ENCODE data around the gene TTC34.
"Not testable (repeated sequence)": the region's sequence is repeated elsewhere in the genome, so short reads cannot be mapped to it uniquely, and the experiment has no call there.

Gene TTC34

DNA sequence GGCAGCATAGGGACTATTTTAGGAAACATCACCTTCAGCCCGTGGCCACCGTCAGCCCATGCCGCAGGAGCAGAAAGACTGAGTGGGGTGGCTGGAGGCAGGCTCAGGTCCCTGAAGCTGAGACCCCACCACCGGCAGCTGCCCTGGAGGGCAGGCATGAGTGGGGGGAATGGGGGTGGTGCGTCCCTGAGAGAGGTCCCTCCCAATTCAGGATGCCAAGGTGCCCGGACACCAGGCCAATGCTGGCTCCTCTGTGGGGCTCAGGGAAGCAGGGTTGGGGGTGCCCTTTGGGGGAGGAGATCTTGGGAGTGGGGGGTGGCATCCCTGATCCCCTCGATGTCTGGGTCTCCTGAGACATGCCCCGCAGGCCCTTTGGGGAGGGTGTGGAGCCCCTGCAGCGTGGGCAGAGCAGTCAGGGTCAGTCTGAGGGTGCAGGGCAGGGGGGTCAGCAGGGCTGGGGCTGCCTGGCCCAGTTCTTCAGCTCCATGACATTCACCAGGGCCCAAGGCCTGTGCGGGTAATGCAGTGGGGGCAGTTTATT is 998 bp upstream of the TTC34 start:
- Mint-ChIP-seq H3K9me3 (no peaks in the 10 kb centered on the region), H3K27me3 (peaks cover 10% of the 10 kb centered on the region), H3K27ac (no peak overlapping the region), H3K4me1 (peaks cover 2% of the 10 kb centered on the region), H3K4me3 (no peak overlapping the region), H3K36me3 (no peaks in the 10 kb centered on the region)
- no peak for ATAC-seq (ENCODE audit: low read depth)
- no peak for DNase-seq (ENCODE audit: low spot score in 2 of 2)

DNA sequence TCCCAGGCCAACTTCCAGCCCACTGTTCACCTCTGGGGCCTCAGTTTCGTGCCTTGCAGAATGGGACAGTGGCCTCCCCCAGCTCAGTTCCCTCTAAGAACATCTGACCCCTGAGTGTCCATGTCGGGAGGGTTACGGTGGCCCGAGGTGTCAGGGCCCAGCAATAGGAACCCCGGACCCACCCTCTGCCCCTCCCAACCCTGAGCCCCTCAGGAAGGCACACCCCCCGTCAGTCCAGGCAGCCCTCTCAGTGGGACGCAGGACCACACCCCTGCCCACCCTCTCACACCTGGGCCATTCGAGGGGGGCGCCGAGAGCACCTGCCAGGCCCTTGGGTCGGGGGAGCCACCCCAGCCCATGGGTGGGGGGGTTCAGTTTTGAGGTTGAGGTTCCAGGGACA is 447 bp downstream of the TTC34 start:
- Mint-ChIP-seq H3K36me3 (no peaks in the 10 kb centered on the region), H3K27ac (no peak overlapping the region), H3K27me3 (peaks cover 9% of the 10 kb centered on the region), H3K4me3 (no peak overlapping the region), H3K4me1 (peaks cover 2% of the 10 kb centered on the region), H3K9me3 (no peaks in the 10 kb centered on the region)
- ATAC-seq (ENCODE audit: low read depth) = no peak
- no peak for DNase-seq (ENCODE audit: low spot score in 2 of 2)

DNA sequence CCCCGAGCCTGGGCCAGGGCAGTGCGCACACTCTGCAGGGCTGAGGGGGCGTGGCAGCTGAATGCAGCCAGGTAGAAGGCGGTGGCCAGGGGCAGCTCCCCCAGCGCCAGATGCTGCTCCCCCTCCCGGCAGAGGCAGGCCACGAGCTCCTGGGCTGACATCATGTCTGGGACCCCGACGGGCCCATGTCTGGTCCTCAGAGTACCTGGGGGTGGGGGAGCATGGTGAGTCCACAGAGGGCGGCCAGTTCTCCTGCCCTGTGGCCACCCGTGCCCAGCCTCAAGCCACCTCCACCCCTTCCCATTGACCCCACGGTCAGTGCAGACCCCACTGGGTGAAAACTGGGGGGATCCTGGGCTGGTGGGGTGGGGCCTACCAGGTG is 838 bp downstream of the TTC34 start:
- Mint-ChIP-seq H3K36me3 (no peaks in the 10 kb centered on the region), H3K27ac (no peak overlapping the region), H3K4me1 (peaks cover 2% of the 10 kb centered on the region), H3K4me3 (no peak overlapping the region), H3K9me3 (no peaks in the 10 kb centered on the region), H3K27me3 (peaks cover 7% of the 10 kb centered on the region)
- no peak for ATAC-seq (ENCODE audit: low read depth)
- no peak for DNase-seq (ENCODE audit: low spot score in 2 of 2)

DNA sequence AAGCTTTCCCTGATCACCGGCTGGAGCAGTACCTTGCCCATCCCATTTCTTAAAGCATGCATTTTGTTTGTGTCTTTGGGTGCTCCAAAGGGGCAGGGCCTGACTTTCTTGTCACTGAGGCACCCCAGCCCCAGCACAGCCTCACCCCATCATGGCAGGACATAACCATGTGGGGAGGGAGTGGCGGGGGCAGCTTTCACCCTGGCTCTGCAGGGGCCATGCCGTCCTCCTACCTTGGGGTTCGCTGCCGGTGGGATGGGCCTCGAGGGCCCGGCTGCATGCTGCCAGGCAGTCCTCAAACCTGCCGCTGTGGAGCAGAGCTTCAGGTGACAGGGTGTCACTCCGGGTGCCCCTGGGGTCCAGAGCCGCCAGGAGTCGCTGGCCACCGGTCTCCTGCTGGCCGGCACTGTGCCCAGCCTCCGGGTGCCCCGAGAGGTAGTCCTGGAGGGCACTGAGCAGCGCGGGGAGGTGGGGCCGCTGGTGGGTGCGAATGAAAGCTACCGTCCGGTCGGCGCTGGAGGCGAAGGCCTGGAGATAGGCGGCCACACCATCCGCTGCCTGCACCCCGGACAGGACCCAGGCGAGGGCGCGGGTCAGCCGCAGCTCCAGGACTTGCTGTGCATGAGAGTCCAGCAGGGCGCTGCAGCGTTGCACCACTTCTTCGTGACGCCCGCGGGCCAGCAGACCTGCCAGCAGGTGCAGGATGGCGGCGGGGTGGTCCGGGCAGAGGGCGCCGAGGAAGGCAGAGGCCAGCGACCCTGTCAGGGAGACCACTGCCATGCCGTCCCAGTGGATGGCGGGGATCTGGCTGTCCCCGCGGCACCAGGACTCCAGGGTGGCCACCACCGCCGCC is 1.5 kb downstream of the TTC34 start:
- Mint-ChIP-seq H3K4me3 (no peak overlapping the region), H3K9me3 (no peaks in the 10 kb centered on the region), H3K36me3 (no peaks in the 10 kb centered on the region), H3K27me3 (peaks cover 7% of the 10 kb centered on the region), H3K27ac (no peak overlapping the region), H3K4me1 (peaks cover 2% of the 10 kb centered on the region)
- DNase-seq (ENCODE audit: low spot score in 2 of 2) = no peak
- no peak for ATAC-seq (ENCODE audit: low read depth)

DNA sequence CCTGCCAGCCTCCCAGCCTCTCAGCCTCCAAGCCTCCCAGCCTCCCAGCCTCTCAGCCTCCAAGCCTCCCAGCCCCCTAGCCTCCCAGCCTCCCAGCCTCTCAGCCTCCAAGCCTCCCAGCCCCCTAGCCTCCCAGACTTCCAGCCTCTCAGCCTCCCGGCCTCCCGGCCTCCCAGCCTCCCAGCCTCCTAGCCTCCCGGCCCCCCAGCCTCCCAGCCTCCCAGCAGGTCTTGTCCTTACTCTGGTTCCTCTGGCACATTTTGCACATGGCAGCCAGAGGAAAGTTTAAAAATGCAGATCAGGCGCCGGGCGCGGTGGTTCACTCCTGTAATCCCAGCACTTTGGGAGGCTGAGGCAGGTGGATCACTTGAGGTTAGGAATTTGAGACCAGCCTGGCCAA is 2.5 kb downstream of the TTC34 start:
- not testable (repeated sequence) for H3K36me3 Mint-ChIP-seq; H3K27ac Mint-ChIP-seq; H3K4me3 Mint-ChIP-seq; DNase-seq (ENCODE audit: low spot score in 2 of 2); H3K4me1 Mint-ChIP-seq; ATAC-seq (ENCODE audit: low read depth); H3K9me3 Mint-ChIP-seq; H3K27me3 Mint-ChIP-seq

DNA sequence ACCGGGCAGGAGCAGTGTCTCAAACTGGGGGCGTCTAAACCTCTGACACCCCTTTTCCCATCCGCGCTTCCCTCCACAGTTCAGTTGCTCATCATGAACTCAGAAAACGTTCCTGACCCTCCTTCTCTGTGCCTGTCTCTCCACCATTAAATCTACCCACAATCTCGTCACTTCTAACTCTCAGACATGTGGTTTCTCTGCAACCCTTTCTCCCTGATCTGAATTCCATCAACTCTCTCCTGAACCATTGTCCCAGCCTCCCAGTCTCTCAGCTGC is 3.8 kb downstream of the TTC34 start:
- Mint-ChIP-seq H3K4me1 (peaks cover 2% of the 10 kb centered on the region), H3K4me3 (no peak overlapping the region), H3K27ac (no peak overlapping the region), H3K9me3 (peaks cover 6% of the 10 kb centered on the region), H3K27me3 (peaks cover 9% of the 10 kb centered on the region), H3K36me3 (peaks cover 2% of the 10 kb centered on the region)
- no peak for ATAC-seq (ENCODE audit: low read depth)
- no peak for DNase-seq (ENCODE audit: low spot score in 2 of 2)

DNA sequence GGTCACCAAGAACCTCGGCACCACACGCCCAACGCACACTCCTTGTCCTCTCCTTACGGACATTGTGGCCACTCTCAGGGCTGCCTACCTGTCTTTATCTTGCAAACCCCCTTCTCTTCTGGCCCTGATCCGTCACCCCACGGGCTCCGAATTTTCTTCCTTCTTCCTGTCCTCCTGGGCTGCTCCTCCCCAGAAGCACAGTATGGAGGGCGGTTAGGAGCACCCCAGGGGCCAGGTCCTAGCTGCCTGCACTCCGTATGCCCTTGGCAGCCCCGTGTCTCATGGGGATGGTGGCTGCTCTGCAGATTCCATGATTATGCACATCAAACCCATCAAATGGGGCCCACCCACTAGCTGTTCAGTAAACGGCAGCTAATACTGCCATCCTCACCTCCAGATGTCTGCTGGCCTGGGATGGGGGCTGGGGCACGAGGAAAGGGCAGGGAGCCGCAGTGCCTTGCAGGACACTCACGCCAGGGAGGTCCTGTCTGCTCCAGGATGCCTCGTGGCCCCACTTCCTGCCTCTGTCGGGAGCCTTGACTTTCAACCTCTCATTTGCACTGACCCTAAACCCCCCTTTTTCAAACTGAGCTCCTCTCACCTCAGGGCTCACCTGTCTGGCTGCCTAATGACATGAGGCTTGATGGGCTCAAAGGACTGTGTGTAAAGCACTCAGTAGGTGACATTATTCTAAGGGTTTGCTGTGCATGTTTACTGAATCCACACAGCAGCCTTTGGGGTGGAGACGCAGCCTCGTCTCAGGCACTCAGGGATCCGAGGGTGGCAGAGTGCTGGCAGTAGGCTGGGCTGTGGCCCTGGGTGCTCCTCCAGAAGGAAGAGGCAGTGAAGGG is 4.4 kb downstream of the TTC34 start:
- peaks cover 2% of the 10 kb centered on the region for H3K36me3 Mint-ChIP-seq
- peaks cover 6% of the 10 kb centered on the region for H3K9me3 Mint-ChIP-seq
- H3K4me3 Mint-ChIP-seq = no peak overlapping the region
- ATAC-seq (ENCODE audit: low read depth) (no peak), DNase-seq (ENCODE audit: low spot score in 2 of 2) (no peak)
- peaks cover 2% of the 10 kb centered on the region for H3K4me1 Mint-ChIP-seq
- H3K27me3 Mint-ChIP-seq = peaks cover 9% of the 10 kb centered on the region
- no peak overlapping the region for H3K27ac Mint-ChIP-seq

DNA sequence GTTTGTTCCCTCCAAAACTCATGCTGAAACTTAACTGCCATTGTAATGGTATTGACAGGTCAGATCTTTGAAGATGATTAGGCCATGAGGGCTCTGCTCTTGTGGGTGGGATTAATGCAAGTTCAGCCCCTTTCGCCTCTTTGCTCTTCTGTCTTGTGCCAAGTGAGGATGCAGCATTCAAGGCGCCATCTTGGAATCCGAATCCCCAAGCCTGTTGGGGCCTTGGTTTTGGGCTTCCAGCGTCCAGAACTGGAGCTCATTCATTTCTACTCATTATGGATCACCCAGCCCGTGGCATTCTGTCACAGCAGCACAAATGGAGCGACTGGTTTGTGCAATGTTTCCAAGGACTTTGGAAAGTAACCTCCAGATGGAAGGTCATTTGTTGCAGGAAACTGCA is 5.6 kb downstream of the TTC34 start:
- Mint-ChIP-seq H3K9me3 (peaks cover 8% of the 10 kb centered on the region), H3K36me3 (peaks cover 2% of the 10 kb centered on the region), H3K27me3 (peaks cover 14% of the 10 kb centered on the region), H3K4me3 (no peak overlapping the region), H3K4me1 (no peaks in the 10 kb centered on the region), H3K27ac (no peak overlapping the region)
- ATAC-seq (ENCODE audit: low read depth) (no peak), DNase-seq (ENCODE audit: low spot score in 2 of 2) (no peak)

DNA sequence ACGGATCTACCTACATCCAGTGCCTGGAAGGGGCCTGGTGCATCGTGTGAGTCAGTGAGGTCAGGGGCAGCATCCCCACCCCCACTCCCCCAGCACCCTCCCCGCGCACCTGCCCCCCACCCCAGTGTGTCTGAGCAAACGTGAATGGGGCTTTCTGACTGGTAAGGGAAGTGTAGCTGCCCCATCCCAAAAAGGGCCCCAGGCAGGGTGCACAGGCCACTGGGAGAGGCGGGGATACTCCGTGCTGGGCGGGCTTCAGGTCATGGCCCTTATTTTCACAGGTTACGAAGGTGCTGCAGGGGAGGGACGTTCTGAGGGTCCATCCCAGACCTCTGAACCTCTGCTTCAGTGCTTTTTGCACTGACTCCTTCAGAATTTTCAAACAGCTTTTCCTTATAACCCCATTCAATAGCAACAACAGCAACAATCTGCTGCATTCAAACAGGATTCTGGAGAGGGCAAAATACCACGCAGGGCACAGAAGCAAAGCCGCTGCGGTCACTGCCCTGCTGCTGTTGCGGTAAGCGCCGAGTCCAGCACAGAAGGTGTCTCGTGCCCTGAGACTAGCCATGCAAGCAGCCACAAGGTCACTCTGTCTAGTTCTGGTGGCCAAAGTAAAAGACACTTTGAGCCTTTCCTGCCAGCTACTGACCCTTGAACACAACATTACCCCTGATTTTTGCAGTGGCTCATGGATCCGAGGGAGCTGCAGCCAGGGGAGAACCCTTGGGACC is 10.3 kb downstream of the TTC34 start:
- Mint-ChIP-seq H3K4me1 (peaks cover 4% of the 10 kb centered on the region), H3K27me3 (peaks cover 20% of the 10 kb centered on the region), H3K4me3 (no peak overlapping the region), H3K36me3 (peaks cover 2% of the 10 kb centered on the region), H3K27ac (no peak overlapping the region), H3K9me3 (peaks cover 8% of the 10 kb centered on the region)
- no peak for DNase-seq (ENCODE audit: low spot score in 2 of 2)
- ATAC-seq (ENCODE audit: low read depth) = no peak

DNA sequence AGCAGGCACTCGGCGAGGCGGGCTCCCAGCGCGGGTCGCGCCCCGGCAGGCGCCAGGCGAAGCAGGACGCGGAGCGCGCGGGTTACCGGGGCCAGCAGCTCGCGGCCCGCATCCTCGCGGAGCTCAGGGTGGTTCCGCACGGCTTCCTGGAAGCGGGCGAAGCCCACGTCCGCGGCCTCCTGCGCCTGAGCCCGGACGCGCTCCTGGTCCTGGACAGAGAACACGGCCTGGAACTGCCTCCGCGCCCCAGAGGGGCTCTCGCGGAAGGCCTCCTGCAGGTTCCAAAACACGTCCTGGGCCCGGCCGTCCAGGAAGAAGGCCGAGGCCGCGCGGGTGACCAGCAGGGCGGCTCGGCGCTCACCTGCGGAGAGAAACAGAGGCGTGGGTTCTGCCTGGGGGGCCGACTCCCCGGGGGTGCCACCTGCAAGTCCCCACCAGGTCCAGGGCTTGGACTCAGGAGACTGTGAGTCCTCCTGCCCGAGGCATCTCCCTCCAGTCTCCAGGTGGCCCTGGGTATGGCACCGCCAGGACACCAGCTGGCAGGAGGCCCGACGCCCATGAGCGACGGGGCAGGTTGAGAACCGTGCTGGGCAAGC is 11.4 kb downstream of the TTC34 start:
- peaks cover 2% of the 10 kb centered on the region for H3K36me3 Mint-ChIP-seq
- ATAC-seq (ENCODE audit: low read depth) (no peak), DNase-seq (ENCODE audit: low spot score in 2 of 2) (no peak)
- H3K27me3 Mint-ChIP-seq = peaks cover 23% of the 10 kb centered on the region
- H3K9me3 Mint-ChIP-seq = peaks cover 8% of the 10 kb centered on the region
- no peak overlapping the region for H3K4me3 Mint-ChIP-seq
- peaks cover 4% of the 10 kb centered on the region for H3K4me1 Mint-ChIP-seq
- H3K27ac Mint-ChIP-seq = no peak overlapping the region

DNA sequence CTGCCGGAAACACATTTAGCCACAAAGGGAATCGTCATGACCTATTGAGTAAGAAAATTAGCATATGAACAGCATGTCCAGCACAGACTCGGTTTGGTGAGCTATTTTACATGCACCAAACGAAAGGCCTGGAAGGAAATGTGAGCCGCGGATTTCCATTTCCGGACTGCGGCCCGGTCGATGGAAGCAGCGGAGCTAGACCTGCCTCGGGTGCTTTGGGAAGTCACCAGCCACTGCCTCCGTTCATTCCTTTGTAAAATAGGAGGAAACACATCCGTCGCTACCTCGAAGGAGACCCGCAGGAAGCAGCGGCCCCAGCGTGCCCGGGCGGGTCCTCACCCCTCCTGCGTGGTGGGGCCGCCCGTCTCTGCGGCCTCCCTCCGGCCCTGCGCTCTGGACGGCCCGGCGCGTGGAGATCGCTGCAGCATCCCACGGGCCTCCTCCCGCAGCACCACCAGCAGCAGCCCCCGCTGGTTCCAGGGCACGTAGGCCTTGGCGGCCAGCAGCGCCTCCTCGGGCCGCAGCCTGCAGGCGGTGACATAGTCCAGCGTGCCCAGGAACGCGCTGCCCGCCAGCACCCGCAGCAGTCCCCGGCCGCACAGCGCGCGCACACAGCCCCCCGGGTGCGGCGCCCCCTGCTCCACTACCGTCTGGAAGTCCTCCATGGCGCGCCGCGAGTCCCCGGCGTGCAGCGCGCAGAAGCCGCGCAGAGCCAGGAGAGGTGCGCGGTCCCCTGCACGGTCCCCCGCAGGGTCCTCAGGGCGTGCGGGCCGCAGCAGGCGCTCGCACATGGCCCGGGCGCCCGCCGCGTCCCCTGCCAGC is 12.1 kb downstream of the TTC34 start:
- DNase-seq (ENCODE audit: low spot score in 2 of 2) (no peak), ATAC-seq (ENCODE audit: low read depth) (no peak)
- H3K27me3 Mint-ChIP-seq = peaks cover 23% of the 10 kb centered on the region
- peaks cover 2% of the 10 kb centered on the region for H3K36me3 Mint-ChIP-seq
- H3K9me3 Mint-ChIP-seq = peaks cover 6% of the 10 kb centered on the region
- no peak overlapping the region for H3K27ac Mint-ChIP-seq
- peaks cover 4% of the 10 kb centered on the region for H3K4me1 Mint-ChIP-seq
- no peak overlapping the region for H3K4me3 Mint-ChIP-seq

DNA sequence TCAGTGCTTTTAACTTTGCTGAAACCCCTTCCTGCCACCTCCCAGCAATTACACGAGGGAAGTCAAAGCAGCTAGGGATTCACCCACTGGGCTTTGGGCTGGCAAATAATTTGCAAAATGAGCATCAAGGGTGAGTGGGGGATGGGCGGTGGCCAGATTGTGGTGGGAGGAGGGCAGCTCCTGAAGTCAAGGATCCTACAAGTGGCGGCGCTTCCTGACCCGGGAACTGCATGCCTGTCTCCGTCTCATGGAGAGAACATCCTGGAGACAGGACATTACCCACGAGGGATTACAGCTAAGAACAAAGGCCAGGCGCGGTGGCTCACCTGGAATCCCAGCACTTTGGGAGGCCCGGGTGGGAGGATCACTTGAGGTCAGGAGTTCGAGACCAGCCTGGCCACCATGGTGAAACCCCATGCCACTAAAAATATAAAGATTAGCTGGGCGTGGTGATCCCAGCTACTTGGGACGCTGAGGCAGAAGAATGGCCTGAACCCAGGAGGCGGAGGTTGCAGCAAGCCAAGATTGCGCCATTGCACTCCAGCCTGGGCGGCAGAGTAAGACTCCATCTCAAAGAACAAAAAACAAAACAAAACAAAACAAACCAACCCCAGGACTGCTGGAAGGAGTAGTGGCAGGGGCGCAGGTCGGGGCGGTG is 12.9 kb downstream of the TTC34 start:
- Mint-ChIP-seq H3K9me3 (peaks cover 3% of the 10 kb centered on the region), H3K36me3 (peaks cover 1% of the 10 kb centered on the region), H3K4me3 (no peak overlapping the region), H3K27ac (no peak overlapping the region), H3K27me3 (peaks cover 22% of the 10 kb centered on the region), H3K4me1 (peaks cover 4% of the 10 kb centered on the region)
- DNase-seq (ENCODE audit: low spot score in 2 of 2) = no peak
- no peak for ATAC-seq (ENCODE audit: low read depth)
